GM20431 (cell line): ENCODE measurements around the gene RUFY1.
"Not testable (repeated sequence)": the region's sequence is repeated elsewhere in the genome, so short reads cannot be mapped to it uniquely, and the experiment has no call there.

Experiments used
- in situ Hi-C: fragments of 300-500 bp; cut with MseI, MboI; formaldehyde crosslinking; loops from one replicate; pipeline ENCODE4 v1.15.0; 2020; ENCODE audit warnings: low sequenced_read_pairs; ENCODE audit not compliant: unreplicated experiment

The RUFY1 gene

GRCh38 chr5:179618923-179619554 is 68.7 kb downstream of the RUFY1 start:
- in situ Hi-C loops = no loop called here

GRCh38 chr5:179619776-179620175 is 69.4 kb downstream of the RUFY1 start:
- in situ Hi-C loops = no loop called here

GRCh38 chr5:179620293-179620692 is 69.9 kb downstream of the RUFY1 start:
- in situ Hi-C loops = no loop called here

GRCh38 chr5:179620703-179621350 is 70.5 kb downstream of the RUFY1 start:
- in situ Hi-C loops = no loop called here

- in situ Hi-C loops = no loop called here
Observed at GRCh38 chr5:179621551-179622214, 71.3 kb downstream of the RUFY1 start.

- in situ Hi-C loops = no loop called here
Observed at GRCh38 chr5:179623003-179623905, 72.9 kb downstream of the RUFY1 start, which contains the start of gene HNRNPH1. TSS of gene HNRNPH1 (minus strand) at chr5:179623671. CDS start at chr5:179623133, 538 bp downstream.

- in situ Hi-C loops = no loop called here
Observed at GRCh38 chr5:179623906-179624741, 73.8 kb downstream of the RUFY1 start.

GRCh38 chr5:179624841-179625271 is 74.5 kb downstream of the RUFY1 start:
- in situ Hi-C loops = no loop called here

- in situ Hi-C loops = not testable (repeated sequence)
Observed at GRCh38 chr5:179633501-179634369, 83.4 kb downstream of the RUFY1 start.

GRCh38 chr5:179634370-179635172 is 84.2 kb downstream of the RUFY1 start:
- in situ Hi-C loops = not testable (repeated sequence)

- in situ Hi-C loops = not testable (repeated sequence)
Observed at GRCh38 chr5:179639296-179639695, 88.9 kb downstream of the RUFY1 start.

- in situ Hi-C loops = not testable (repeated sequence)
Observed at GRCh38 chr5:179641745-179642144, 91.4 kb downstream of the RUFY1 start.

- in situ Hi-C loops = not testable (repeated sequence)
Observed at GRCh38 chr5:179642626-179643025, 92.3 kb downstream of the RUFY1 start.

- in situ Hi-C loops = not testable (repeated sequence)
Observed at GRCh38 chr5:179643141-179643920, 93.0 kb downstream of the RUFY1 start.

GRCh38 chr5:179644766-179645165 is 94.4 kb downstream of the RUFY1 start:
- in situ Hi-C loops = not testable (repeated sequence)

- in situ Hi-C loops = no loop called here
Observed at GRCh38 chr5:179648410-179648809, 98.1 kb downstream of the RUFY1 start.

- in situ Hi-C loops = not testable (repeated sequence)
Observed at GRCh38 chr5:179649166-179649703, 98.9 kb downstream of the RUFY1 start.
